Activated CD4-positive, alpha-beta T cell treated with anti-CD3 and anti-CD28 coated beads, Interleukin-2, amount 50 U/mL, for 4 hours (primary cell): Measurements from ENCODE around the gene PRKD2.

ENCODE experiments used
- DNase-seq, 2 experiments: peaks; one replicate each; pipeline ENCODE4 v3.0.0-alpha.2; 2020

PRKD2 gene

DNA sequence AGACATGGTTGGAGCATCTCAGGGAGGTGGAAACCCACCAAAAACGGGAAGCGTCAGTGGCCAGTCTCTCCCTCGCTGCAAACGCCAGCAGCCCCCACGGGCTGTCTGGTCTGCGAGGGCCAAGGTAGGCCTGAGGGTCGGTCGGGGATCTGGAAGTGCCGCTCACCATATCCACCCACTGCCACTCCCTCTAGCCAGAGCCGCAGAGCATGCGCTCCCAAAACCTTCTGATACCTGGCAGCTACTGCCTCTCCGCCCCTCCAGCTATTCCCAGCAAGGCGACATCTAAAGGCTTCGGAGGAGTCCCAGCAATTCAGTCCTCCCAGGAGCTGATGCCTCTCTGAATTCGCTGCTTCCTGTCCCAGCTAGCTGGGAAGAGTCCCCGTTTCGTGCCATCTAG is 24.5 kb upstream of the PRKD2 start:
- DNase-seq, result no peak

GRCh38 chr19:46739290-46739771 is 22.4 kb upstream of the PRKD2 start:
- no peak for DNase-seq

DNA sequence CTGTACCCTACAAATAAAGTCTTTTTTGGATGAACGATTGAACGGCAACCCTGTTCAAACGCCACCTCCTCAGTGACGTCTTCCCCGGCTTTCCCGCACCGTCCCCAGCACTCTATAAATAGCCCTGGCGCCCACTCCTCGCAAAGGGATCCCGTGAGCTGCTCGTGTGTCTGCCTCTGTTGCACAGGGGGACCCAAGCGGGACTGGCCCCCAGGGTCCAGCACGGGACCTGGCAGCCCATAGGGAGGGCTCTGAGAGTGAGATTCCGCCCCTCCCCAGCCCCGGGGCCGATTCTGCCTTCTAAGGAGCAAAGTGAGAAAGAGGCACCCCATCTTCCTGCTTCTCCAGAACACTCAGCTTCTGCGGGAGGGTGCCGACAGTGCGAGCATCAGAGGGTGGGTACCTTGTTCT is 20.9 kb upstream of the PRKD2 start:
- no peak for DNase-seq

DNA sequence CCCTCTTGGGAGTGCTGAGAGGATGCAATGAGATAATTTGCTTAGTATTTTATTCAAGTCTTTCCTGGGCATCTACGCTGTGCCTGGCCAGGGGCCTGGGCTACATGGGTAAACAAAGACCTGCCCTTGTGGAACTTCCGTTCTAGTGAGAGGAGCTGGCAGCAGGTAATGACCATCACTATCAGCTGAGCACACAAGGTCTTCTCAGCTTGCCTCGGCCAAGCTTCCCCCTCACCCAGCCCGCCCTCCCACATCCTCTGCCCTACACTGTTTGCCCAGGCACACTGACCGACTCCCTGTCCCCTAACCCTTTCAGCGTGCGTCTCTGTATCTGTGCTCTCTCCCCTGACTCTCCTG is 20.4 kb upstream of the PRKD2 start:
- no peak for DNase-seq

DNA sequence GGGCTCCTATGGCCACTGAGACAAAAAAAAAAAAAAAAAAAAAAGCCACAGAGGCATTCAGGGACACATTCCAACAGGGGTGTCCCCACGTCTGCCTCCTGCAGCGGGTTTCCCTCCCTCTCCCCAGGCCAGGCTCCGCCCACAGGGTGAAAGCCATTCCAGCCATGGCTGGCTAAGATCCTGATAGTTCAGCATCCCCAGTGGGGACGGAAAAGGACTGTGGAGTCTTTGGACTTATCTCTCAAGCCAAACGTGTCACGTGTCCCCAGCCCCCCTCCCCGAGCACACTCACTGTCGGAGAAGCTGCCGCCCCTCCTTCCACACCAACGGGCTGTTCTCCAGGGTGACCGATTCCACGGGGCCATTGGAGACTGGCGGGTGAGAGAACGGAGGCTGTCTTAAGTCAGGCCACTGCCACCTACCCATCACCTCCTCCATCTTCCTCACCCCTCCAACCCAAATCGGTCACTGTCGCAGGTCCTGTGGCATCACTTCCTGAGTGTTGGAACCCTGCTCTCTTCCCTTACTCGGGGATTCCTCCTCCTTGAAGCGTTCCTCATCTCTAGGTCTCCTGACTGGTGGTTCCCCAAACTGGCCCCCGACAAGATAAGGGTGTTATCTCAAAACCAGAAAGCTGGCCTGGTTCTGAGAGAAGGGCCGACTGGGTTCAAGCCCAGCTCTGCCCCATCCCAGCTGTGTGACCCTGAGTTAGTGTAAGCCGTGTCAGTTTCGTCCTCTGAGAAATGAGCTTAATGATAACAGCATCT is 19.8 kb upstream of the PRKD2 start:
- DNase-seq, result no peak

GRCh38 chr19:46733690-46734292 is 16.9 kb upstream of the PRKD2 start:
- no peak for DNase-seq

DNA sequence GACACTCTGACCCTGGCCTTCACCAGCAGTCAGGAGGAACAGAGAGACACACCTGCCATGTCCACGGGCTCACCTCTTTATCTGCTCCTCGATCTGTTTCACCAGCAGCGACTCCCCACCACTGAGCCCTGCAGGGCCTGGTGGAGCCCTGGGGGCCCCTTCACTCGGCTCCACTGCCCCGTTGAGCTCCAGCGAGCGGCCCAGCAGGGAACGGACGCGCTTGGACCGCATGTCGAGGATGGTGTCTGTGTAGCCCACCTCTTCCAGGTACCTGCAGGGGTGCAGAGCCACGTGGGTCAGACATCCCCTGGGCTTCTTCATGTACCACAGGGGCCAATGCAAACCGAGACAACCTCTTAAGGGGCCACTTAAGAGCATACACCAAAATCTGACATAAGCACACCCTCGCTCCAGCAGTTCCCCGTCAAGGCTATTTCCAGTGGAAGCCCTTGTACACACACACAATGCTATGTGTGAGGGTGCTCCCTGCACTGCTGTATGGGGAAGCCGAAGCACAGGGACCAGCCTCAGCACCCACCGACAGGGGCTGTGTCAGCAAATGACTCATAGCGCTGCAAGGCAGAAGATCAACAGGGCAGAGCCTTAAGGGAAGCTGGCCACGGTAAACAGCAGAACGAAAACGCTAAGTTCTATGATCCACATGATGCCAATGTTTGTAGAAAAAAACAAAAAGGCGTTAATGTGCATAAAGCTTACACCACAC is 16.2 kb upstream of the PRKD2 start:
- no peak for DNase-seq

GRCh38 chr19:46732172-46732938 is 15.4 kb upstream of the PRKD2 start:
- DNase-seq, result no peak

GRCh38 chr19:46731584-46731983 is 14.7 kb upstream of the PRKD2 start:
- DNase-seq, result no peak

GRCh38 chr19:46731007-46731501 is 14.1 kb upstream of the PRKD2 start:
- no peak for DNase-seq

DNA sequence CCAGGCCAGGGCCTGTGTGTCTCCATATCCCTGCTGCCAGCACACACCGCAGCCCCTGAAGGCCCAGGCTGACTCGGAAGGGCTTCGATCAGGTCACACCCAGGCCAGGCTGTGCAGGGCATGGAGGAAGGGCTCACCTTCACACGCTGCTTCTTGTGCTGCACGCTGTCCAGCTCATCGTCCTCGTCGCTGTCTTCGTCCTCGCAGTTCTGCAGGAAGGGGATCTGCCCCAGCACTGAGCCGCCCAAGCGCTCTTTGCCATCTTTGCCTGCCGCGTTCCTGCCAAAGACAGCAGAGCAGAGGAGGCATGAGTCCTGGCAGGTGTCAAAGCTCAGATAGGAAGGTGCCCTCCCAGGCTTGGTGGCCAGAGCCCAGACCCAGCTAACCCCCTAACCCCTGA is 13.7 kb upstream of the PRKD2 start:
- DNase-seq, result no peak

DNA sequence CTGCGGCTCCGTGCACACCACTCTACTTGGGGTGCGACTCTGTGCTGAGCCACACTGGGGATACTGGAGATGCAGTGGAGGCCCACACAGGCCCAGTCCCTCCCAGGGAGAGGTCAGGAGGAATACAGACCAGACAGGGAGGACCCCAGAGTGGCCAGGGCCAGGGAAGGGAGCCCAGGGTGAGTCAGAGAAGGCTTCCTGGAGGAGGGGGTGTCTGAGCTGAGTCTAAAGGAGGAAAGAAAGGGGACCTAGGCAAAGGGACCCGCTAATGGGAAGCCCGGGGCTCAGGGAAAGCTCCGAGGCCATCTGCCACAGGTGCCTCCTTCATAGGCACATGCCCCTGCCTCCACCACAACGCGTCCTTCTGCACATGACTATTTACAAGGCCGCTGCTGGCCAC is 13.3 kb upstream of the PRKD2 start:
- DNase-seq, result no peak

GRCh38 chr19:46729696-46730095 is 12.8 kb upstream of the PRKD2 start:
- DNase-seq, result no peak

- peak; percentile 76 to 79 for DNase-seq
Measured at GRCh38 chr19:46728693-46729339, 11.9 kb upstream of the PRKD2 start.

DNA sequence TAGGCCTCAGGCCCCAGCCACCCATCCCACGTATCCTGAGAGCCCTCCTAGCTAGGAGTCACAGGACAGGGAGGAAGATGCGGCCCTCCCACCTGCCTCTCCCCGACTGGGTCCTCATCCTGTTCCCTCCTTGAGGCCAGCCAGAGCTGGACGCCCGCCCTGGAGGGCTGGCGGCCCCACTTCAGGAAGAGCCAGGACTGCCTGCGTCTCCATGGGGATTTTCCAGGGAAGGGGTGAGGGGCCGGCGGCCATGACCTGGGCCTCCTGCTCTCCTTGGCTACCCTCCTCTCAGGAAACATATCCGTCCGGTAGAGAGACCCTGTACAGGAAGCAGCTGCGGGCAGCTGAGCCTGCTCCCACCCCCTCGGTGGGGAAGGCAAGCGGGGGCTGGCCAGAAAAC is 11.3 kb upstream of the PRKD2 start:
- DNase-seq, result no peak

- no peak for DNase-seq
Measured at GRCh38 chr19:46727757-46728156, 10.8 kb upstream of the PRKD2 start.

DNA sequence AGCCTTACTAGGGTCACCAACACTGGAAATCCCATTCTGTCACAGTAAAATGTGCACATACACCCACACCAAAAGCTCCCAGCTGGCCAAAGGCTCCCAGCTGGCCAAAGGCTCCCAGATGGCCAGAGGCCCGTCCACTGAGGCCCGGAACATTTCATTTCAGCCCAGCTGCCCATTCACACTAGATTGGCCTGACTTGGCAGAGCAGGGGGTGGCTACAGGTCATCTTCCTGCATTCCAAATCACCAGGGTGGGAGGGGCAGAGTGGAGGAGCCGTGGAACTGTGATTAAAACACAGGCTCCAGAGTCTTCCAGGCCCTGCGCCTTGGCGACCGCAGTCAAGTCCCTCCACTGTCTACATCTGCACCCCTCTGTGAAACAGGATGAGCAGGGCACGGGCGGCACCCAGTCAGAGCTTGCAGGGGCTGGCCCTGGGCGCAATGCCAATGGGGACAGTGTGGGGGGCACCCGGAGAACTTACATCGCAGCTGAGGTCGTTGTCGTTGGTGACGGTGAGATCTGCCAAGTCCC is 10.1 kb upstream of the PRKD2 start:
- no peak for DNase-seq

- no peak for DNase-seq
Measured at GRCh38 chr19:46726551-46726950, 9.6 kb upstream of the PRKD2 start.

DNA sequence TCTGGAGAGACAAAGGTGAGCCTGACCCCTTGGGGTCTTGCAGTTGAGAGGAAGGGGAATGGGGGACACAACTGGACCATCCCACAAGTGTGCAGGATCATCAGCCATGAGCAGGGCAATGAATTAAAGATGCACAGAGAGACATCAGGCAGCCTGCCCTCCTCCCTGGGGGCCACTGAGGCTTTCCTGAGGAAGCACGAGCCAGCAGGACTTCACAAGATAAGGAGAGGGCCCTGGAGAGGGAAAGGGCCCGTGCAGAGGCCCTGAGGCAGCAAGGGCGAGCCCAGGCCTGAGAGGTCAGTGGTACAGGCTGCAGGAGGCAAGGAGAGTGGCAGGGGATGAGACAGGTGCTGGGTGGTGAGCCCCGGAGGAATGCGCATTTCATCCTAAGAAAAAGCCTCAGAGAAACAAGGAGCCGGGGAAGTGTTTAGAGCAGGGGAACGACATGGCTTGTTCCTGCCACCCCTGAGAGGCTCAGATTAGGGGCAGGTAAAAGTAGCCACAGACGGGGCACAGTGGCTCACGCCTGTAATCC is 9.0 kb upstream of the PRKD2 start:
- DNase-seq, result no peak

DNA sequence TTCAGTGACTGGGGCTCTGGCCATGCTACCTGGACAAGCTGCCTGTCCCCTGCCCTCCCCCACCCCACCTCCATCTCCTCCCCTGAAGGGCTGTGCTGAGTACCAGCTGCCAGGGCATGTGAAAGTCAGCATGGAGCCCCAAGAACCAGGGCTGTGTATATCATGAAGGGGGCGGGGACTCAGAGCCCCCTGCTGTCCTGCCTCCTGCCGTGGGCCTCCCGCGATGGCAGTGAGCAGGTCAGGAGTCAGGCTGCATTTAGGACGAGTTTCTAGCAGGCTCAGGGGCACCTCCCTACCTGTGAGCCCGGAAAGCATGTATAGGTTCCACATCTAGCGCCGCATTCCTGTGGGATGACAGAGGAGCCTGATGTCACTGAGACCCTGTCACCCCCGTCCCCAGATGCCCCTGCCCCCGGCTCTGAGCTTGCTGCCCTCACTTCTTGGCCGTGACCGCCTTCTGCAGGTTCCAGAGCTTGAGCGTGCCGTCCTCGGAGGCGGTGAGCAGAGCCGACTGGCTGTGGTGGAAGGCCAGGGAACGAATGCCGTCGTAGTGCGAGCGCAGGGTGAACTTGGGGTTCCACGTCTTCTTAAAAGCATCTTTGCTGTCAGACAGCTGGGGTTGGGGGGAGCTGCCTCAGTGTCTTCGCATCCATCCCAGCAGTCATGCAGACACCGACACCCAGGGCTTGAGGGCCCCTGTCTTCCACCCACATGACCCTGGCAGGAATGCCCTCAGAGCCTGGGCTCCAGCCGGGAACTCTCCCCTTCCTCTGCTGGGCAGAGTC is 8.3 kb upstream of the PRKD2 start:
- no peak for DNase-seq

DNA sequence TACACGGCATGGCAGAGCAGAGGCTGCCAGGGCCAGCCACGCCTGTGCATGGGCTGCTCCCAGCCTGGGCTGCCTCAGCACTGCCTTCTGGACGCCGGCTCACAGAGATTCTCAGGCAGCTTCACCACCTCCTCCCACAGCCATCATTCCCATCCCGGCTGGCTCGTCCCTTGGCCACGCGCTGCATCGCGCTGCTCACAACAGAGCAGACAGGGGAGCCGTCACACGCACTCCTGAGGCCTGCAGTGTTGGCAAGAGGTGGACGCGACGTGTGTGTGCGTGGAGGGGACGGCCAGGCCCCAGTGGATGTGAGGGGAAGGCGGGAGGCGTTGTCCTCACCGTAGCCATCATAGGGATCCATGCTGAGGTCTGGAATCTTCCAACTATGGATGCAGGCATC is 7.6 kb upstream of the PRKD2 start:
- DNase-seq, result no peak
